GM18526 (cell line): ENCODE data around the gene TGFB3.

ENCODE experiments used
- POLR2A ChIP-seq: IDR thresholded peaks from 3 replicates; pipeline ENCODE4 v1.6.1; 2011; ENCODE audit not compliant: insufficient read length; ENCODE audit errors: extremely low read depth

Gene TGFB3

DNA sequence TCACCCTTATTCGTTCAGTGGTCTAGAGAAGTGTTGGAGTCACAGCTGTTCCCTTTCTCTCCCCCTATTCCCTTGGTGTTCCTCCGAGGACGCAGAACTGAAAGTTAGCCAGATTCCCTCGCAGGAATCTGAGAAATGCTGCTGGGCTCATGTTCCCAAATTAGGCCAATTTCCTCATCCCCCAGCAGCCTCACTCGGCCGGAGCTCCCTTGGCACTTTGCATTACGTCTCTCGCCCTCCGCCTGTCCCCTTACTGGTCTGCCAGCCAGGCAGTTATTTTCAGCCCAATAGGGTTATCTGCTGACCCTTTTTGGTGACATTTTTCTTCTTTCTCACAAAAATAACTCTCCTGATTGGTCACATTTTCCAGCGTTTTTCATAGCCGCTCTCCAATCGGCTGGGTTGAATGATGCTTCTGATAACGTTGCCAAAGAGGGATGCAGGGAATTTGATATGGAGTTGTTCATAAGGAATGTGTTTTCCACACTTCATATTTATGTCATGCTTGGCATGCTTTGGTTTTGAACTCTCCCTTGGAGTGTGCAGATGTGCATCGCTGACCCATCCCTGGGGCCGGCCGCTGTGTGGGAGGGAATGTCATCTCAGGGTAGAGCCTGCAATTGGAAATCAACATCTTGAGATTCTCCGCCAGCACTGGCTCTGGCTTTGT lies 13.7 kb upstream of the TGFB3 start:
- no peak for TF ChIP-seq POLR2A

GRCh38 chr14:75993567-75994041 lies 11.8 kb upstream of the TGFB3 start:
- TF ChIP-seq POLR2A: no peak

GRCh38 chr14:75991753-75992152 lies 10.0 kb upstream of the TGFB3 start:
- TF ChIP-seq POLR2A: no peak

DNA sequence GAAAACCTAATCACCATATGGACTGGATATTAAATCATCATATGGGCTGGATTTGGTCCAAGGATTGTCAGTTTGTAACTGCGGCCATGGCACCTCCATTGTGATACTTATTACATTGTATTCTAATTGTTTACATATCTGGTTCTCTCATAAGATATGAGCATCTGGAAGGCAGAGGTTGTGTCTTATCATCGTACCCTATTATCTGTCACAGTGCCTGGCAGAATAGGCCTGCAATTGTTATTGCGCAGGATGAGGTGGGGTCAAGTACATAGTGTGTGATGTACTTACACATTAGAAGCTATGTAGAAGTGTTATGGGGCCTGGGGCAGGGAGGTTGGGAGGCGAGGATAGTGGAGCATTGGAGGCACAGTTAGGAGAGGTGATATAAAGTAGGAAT lies 8.5 kb upstream of the TGFB3 start:
- TF ChIP-seq POLR2A: no peak

DNA sequence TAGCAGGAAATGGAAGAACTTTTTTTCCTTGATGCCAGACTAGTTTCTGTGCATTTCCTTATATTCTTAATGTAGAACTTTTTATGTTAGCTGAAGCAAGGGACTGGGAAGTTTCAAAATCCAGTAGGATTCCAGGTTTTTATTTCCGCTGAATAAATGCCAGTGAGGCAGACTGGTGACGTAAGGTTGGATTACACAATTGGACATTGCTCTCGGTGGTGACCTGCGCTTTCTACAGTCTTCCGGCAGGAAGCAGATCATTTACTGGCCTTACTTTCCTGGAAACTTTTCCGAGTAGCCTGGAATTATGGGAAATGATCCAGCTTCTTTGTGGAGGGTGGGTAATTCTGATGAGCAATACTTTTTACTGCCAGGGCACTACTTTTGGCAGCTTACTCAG lies 7.3 kb upstream of the TGFB3 start:
- TF ChIP-seq POLR2A: no peak

DNA sequence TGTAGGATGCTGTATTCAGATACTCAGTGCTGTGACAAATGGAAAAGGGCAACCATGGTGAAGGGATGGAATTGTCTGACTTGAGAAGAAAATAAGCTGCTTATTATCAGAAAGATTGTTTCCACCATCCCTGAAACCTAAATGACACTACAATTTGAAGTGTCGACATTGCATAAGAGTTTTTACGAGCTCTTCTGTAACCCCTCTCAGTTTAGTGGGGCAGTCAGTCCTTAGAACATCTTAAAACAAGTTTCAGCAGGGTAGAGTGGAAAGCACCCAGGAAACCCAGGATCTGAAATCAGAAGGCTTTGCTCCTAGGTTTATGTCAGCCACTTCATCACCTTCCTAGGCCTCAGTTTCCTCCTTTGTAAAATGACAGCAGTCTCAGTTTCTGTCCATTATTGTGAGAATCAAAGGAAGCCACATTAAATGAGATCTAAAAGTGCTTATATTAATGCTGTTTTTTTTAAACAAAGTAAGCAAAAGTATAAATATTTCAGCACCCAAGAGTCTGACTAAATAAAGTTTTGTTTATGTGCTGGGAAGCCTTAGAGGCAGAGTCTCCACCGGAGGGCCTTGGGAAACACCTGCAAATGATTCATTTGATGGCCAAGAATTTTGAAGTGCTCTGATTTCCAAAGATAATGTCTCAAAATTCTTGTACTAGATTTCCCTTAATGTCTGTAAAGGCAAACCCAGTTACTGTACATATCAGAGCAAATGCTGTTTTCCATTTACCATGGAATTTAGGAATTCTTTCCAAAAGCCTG lies 5.6 kb upstream of the TGFB3 start:
- no peak for TF ChIP-seq POLR2A

DNA sequence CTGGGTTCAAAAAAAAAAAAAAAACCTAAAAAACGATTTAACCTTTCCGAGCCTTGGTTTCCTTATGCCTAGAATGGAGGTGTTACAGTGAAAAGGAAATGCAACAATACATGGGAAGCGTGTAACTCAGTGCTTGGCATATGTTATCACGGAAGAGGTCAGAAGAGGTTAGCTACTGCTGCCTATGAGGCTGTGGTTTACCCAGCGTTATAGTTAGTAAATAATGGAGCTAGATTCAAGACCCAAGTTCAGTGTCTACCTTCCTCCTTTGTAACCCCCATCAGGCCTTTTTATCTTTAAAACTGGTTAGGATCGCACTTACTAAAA lies 4.6 kb upstream of the TGFB3 start:
- no peak for TF ChIP-seq POLR2A

DNA sequence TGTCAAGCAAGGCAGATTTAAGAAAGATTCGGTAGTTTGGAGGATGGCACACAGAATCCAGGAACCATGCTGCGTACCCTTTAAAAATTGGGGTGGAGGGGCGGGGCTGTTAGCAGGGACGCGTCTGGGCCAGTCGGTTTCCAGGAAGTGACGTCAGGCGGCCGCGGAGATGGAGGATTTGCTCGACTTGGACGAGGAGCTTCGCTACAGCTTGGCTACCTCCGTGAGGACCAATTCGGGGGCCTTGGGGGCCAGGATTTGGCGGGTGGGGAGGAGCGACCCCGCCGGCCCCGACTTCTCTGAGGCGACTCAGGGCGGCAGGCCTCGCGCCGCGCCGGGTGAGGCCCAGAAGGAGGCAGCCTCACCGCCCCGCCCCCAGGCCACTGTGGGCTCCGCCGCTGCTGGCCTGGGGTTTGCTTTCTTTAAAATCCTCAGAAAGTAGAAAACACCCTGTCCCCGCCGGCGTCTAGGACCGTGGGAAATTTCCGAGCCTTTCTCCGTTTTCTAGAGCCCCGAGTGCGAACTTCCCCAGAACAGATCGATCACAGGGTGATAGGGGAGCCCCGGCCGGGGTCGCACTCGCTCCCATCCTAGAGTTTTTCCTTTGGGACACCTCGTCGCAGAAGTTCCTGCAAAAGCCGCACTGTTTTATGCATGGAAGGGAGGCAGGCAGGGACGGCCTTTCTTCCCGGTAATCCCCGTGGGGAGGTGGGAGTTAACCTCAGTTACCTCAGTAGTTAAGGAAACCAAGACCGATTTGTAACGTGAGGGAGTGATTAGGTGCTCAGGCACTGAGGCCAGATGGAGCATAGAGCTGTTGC lies 4.0 kb upstream of the TGFB3 start, which contains the start of gene IFT43:
TSS of gene IFT43 (plus strand) at position 146 of the 821 bp plus-strand sequence. CDS start at position 170, 24 bp downstream.
- TF ChIP-seq POLR2A: no peak

GRCh38 chr14:75984674-75985073 lies 2.9 kb upstream of the TGFB3 start:
- TF ChIP-seq POLR2A: no peak

DNA sequence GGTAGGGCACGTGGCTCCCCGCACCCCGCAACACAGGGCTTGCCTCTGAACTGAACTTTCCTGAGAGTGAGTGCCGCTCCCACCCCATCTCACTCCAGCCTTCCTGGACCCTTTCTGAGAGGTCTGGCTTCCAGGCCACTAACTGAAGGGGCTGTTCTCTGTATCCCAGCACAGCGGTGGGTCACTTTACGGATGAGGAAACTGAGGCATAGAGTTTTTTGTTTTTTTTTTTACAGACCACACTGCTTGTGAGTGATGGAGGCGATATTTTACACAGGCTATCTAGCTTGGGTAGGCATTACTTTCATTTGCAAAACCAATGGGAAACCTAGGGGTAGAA lies 1.2 kb upstream of the TGFB3 start:
- no peak for TF ChIP-seq POLR2A

GRCh38 chr14:75982266-75983018 lies 647 bp upstream of the TGFB3 start:
- no peak for TF ChIP-seq POLR2A

- no peak for TF ChIP-seq POLR2A
Observed at GRCh38 chr14:75980856-75981255, 939 bp downstream of the TGFB3 start.

DNA sequence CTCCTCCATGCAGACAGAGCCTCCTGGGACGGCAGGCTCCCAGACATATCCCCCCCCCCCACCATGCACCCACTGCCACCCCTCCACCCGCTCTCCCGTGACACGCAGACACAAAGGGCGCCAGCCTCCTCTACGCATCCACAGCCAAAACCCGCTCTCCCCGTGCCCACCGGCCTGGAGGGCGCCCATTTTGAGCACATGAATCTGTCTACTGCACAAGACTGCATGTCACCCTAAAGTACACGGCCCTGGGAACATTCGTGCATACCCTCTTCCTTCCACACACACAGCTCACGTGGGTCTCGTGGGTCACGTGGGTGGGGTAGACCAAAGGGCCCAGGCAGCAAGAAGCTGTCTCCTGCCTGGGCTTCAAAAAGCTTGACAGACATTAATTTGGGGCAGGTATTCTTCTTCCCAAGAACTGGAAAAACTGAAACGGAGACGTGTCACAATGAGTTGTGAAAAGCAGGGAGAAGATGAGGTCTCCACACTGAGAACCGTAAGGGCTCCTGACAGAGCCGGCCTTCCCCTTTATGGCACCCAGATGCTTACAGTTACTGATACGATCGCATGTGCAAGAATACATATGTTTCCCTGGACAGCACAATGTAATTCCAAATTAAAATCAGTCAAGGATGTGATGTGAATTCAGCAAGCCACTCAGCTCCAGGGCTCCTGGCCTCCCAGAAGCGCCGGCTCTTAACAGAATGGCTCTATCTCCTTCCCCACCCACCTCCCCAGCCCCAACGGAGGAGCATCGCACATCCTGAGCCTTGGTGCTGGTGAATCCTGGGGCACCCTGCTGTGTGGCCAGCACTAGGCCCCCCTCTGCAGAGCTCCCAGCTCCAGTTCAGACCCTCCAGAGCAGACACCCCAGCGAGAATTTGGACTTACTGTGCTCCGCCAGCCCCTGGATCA lies 1.9 kb downstream of the TGFB3 start:
- TF ChIP-seq POLR2A: no peak

GRCh38 chr14:75979071-75979571 lies 2.7 kb downstream of the TGFB3 start:
- no peak for TF ChIP-seq POLR2A
